SH-SY5Y (cell line): Measurements from ENCODE around the gene ERICH6B.

ENCODE experiments used
- GATA2 ChIP-seq: IDR thresholded peaks from 2 replicates; pipeline ENCODE4 v1.6.1; 2011; ENCODE audit warnings: mild to moderate bottlenecking, low read depth, low read length
- GATA3 ChIP-seq: IDR thresholded peaks from 2 replicates; pipeline ENCODE4 v1.6.1; 2011; ENCODE audit warnings: low read depth, mild to moderate bottlenecking, low read length, moderate library complexity

GRCh38 chr13:45575830-45576180, 39.7 kb downstream of the ERICH6B start:
- TF ChIP-seq GATA2: peak; percentile 22; the same call in 1 of the 2 replicates
- no peak for TF ChIP-seq GATA3
